GM21737 (cell line): ENCODE data around the gene RAP1GAP2.
"Not testable (repeated sequence)": the region's sequence is repeated elsewhere in the genome, so short reads cannot be mapped to it uniquely, and the experiment has no call there.

Experiments
- ATAC-seq: cut with Tn5 transposase; IDR thresholded peaks from one replicate; pipeline ENCODE4 v1.9.1; 2021; ENCODE audit warnings: mild to moderate bottlenecking, moderate library complexity; ENCODE audit not compliant: unreplicated experiment

RAP1GAP2 gene

DNA sequence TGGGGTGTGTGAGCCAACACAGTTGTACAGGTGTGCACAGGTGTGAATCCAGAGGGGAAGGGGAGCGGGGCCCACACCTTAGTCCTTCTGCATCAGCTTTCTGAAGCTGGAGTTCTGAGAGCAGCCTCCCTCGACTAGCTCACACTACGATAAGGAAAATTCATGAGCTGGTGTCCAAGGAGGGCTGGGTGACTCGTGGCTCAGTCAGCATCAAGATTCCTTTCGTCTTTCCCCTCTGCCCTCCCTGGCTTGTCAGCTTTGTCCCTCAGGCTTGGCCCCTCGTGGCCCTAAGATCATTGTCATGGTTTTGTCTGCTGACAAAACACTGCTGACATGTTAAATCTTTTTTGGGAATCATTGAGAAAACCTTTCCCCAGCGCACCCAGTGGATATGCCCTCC is 219.7 kb downstream of the RAP1GAP2 start:
- no peak for ATAC-seq

DNA sequence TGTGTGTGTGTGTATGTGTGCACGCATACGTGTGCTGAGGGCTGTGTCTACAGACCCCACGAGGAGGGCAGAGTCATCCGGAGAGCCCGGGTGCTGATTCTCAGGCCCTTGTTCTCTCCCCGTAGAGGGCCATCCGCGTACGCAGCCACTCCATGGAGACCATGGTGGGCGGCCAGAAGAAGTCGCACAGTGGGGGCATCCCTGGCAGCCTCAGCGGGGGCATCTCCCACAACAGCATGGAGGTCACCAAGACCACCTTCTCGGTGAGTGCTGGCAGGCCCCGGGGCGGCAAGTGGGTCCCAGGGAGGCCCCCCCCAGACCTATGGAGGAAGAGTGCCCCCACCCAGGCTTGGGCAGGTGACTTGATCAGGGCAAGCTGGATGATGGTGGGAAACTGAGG is 221.7 kb downstream of the RAP1GAP2 start:
- no peak for ATAC-seq

DNA sequence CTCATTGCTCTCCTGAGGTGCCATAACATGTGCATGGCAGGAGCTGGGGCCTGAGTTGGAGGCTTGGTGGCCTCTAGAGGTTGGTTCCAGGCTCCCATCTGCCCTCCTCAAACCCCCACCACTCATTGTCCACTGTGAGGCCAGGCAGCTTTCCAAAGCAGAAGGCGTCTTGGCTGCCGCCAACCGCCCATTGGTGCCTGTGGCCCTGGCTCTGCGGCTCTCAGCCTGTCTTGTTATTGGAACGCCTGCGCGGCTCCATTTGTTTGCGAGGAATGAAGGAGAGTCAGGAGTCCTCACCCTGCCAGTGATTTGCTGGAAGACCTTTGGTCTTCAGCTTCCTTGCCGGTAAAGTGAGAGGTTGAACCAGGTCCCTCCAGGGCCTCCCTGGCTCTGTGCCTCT is 223.5 kb downstream of the RAP1GAP2 start:
- ATAC-seq: no peak

DNA sequence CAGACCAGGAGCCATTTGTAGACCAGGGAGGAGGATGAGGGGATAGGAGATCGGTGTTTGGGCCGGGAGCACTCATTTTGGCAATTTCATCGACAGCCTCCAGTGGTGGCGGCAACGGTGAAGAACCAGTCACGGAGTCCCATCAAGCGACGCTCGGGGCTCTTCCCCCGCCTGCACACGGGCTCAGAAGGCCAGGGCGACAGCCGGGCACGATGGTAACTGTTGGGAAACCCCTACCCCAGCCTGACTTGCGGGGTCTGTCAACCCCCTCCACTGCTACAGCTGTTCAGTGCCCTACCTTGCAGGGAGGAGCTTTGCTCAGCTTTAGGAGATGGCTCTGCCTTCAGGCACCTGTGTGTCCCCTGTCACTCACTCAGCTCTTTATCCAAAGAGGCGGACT is 224.1 kb downstream of the RAP1GAP2 start:
- no peak for ATAC-seq

DNA sequence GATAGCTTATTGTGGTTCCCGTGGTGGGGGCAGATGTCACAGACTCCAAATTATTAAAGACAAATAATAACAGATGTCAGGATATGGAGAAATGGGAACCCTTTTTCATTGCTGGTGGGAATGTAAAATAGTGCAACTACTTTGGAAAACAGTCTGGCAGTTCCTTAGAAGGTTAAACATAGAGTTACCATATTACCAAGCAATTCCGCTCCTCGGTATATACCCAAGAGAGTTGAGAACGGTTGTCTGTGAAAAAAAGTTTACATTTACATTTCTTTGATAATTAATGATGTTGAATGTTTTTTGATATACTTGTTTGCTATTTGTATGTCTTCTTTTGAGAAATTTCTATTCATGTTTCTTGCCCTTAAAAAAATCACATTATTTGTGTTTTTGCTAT is 226.0 kb downstream of the RAP1GAP2 start:
- ATAC-seq: no peak

DNA sequence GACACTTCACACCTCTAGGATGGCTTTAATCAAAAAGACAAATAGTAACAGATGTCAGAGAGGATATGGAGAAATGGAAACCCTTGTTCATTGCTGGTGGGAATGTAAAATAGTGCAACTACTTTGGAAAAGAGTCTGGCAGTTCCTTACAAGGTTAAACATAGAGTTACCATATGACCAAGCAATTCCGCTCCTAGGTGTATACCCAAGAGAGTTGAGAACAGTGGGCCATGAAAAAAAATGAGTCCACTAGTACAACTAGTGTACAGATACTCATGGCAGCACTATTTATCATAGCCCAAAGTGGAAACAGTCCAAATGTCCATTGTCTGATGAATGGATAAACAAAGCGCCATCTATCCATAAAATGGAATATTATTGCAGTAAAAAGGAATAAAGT is 228.1 kb downstream of the RAP1GAP2 start:
- no peak for ATAC-seq

DNA sequence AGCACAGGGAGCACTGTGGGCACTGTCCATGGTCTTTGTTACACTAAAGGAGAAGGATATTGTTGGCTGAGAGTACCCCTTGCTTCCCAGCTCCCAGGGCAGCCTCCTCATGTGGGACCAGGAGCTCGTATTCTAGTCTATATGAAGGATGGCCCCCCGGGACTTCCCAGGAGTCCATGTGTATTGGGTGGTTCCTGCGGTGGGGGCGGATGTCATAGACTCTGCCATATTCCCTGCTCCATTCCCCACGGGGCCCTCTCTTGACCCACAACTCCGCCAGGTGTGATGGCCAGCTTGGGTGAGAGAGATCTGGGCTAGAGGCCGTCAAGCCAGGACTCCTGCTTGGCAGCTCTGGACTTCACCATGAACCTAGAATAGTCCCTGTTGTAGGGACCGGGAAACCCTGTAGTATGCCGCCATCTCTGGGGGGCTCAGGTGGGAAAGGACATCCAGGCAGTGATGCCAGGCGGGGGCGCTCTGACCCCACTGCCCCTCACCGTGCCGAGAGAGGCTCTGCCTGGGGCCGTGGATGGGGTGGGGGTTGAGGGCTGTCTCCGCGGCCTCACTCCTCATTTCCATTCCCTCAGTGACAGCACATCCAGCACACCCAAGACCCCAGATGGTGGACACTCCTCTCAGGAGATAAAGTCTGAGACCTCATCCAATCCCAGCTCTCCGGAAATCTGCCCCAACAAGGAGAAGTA is 229.3 kb downstream of the RAP1GAP2 start:
- no peak for ATAC-seq

DNA sequence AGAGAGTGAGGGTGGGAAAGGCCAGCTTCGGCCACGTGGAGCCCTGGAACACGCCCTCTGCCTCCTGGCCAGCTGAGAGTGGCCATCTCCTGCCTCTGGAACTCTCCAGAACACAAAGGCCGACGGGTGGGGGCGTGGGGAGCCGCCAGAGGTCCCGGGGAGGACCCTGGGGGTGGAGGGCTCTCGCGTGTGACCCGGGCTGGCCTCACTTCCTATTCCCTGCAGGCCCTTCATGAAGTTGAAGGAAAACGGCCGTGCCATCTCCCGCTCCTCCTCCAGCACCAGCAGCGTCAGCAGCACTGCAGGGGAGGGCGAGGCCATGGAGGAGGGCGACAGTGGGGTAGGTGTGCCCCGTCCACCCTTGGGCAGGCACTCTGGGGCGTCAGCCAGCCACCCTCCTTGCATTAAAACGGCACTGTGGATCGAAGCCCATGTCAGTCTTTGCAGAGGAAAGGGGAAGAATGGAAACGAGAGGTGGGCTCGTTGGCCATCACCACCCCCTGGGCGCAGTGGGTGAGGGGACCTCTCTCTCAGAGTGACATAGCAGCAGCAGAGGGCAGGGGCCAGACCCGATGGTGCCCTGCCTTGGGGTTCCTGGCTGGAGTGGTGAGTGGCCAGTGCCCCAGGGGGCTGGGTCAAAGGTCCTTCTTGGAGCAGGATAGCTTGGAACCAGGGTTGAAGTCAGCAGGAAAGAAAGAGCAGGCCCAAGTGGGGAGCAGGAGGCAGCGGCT is 230.1 kb downstream of the RAP1GAP2 start:
- no peak for ATAC-seq

DNA sequence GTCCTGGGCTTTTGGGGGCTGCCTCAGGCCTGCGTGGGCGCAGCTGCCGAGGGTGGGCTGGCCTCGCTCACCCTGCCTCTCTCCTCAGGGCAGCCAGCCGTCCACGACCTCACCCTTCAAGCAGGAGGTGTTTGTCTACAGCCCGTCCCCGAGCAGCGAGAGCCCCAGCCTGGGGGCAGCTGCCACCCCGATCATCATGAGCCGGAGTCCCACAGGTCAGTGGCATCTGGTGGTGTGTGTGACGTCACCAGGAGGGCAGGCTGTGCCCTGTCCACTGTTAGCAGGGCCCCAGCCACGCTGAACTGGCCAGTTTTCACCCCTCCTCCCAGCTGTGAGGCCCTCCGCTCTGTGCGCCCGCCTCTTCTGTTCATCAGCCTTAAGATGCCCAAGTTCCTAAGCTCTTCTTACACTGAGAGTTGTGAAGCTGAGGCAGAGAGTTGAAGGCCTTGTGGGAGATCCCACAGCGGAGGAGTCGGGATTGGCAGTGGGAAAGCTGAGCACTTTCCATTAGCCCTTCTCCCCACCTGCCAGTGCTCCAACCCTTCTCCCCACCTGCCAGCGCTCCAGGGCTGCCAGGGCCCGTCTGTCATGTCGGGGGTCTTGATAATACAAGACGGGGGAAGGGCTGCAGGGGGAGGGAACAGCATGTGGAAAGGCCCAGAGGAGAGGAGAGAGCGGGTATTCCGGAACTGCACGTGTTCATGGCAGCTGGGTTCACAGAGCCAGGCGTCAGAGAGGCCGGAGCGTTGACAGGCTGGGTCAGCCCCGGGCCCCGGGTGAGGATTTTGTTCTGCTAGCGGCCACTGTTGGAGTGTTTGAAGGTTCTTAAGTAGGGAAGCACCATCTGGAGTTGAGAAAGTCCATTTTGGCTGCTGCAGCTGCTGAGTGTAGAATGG is 230.9 kb downstream of the RAP1GAP2 start:
- ATAC-seq: no peak

DNA sequence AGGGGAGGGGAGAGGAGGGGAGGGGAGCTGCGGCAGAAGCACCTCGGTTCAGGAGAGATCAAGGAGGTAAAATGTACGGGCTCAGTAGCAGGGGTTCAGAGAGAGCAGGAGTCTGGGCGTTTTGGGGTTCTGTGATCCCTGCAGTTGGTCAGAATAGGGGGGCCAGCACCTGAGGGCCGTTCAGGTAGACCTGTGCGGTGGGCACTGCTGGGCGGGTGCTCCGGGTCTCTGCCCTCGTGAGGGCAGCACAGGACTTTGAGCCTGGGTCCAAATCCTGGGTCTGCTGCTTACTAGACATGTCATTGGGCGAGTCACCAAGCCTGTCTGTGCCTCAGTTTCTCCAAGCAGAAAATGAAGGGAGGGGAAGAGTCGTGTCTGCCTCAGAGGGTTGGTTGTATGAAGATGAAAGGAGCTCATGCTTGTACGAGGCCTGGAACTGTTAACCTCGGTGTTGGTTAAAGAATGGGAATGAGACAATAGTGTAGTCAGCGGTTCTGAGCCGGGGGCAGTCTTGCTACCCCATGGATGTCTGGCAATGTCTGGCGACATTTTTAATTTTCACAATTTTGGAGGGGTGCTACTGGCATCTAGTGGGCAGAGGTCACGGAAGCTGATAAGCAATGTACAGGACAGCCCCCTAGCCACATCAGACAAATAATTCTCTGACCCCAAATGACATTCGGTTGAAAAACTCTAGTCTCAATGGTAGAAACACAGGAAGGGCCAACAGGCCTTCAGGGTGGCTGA is 231.7 kb downstream of the RAP1GAP2 start:
- no peak for ATAC-seq

DNA sequence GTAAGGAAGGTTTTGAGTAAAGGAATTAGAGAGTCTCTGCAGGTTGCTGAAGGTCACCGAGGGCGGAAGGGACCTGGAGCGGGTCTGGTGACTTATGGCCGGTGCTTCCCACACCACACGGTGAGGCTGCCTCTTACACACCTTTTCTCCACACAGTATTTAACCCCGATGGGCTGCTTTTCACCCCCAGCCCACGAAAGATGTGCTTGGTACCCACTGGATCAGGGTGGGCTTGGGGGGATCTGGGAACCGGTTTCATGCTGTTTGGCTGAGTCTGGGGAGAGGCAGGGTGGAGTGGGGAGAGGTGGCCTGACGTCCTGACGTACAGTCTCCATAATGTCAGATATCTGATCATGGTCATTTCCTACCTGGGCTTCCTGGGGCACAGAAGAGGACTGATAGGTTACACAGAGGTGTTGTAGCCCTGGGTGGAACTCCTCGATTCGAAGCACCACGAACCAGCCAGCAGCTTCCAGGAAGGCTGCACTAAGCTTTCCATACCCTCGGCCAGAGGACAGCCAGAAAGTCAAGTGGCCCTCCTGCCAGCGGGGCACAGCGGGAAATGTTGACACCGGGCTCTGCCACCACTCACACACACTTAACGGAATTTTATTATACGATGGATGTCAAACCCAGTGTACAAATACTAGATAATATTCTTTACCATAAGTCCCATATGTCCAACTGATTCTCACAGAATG is 233.1 kb downstream of the RAP1GAP2 start:
- no peak for ATAC-seq

DNA sequence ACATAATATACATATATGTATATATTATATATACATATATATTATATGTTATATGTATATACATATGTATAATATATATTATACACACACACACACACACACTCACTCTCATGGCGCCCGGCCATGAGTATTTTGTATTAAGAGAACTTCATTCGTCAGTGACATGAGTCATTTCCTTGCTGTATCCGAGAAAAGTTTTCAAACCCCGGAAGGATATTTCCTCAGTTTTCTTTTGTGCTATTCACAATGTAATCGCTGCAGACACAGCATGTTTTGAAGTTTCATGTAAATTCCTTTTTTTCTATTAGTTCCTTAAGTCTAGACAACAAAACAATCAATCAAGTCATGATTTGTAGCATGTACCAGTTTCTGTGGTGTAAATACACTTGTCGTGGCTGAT is 233.9 kb downstream of the RAP1GAP2 start:
- ATAC-seq: no peak

DNA sequence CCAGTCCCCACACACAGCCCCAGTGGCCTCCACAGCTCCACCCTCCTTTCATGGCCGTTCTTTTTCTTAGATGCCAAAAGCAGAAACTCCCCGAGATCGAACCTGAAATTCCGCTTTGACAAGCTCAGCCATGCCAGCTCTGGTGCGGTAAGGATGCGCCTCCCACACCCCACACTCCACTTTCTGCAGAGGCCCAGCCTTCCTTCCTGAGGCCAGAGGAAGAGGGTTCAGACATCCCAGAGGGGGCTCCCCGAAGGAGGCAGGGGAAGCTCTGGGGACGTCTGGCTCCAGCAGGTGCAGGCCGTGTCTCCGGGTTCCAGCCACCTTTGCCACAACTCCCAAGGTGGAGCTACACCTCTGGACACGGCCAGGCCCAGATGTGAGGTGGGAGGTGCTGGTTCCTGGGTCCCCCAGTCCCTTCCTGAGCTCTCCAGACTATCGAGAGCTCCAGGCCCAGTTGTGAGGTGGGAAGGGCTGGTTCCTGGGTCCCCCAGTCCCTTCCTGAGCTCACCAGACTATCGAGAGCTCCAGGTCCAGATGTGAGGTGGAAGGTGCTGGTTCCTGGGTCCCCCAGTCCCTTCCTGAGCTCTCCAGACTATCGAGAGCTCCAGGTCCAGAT is 234.7 kb downstream of the RAP1GAP2 start:
- not testable (repeated sequence) for ATAC-seq

DNA sequence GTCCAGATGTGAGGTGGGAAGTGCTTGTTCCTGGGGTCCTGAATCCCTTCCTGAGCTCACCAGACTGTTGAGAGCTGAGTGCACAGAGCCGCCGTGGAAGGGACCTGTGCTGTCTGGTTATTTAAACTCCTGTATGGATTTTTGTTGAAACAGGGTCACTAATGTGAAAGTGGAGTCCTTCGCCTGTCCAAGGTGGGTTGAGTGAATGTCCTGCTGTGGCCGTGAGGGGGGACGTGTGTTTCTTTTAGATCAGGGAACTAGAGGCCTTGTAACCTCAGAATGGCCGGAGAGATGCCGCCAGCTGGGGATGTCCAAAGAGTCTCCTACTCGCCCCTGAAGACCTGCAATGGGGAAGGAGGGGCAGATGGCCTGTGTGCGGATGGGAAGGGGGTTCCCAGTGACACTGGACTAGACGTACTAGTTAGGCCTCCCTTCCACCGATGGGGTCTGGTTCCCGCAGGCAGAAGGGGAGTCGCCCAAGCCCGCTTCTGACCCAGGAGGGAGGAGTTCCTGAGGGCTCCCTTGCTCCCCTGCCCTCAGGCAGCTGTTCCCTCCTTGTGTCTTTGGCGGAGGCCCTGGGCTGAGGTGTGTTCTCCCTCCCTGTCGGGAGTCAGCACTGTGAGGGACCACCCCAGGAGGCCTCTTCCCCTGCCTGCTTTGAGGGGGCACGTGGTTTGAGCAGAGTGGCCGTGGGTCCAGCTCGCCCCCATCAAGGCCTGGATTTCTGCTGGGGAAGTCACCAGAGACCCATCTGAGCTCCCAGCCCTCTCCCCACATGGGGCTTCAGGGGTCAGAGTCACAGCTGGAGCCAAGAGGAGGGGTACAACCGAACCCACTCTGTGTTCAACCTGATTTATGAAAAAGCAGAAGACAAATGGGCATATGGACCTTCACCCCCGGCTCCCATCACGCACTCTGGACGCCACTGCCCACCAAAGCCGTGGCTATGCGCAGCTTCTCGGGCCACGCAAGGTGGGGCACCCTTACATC is 236.3 kb downstream of the RAP1GAP2 start:
- no peak for ATAC-seq

DNA sequence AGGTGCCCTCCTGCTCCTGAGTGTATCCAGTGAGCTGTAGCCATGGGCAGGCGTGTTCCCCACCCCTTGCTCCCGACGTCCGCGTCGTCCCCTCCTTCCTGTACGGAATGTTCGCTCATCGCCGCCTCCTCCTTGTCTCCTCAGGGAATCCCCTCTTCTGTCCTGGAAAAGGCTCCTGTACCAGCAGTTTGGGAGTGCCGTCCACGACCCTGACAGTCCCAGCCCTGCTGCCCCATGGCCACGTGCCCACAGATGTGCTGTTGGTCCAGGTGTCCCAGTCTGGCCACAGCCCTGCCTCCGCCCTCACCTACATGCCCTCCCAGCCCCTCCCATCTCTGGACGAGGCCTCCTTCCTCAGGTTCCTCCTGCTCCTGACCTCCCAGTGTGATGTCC is 237.0 kb downstream of the RAP1GAP2 start:
- no peak for ATAC-seq

DNA sequence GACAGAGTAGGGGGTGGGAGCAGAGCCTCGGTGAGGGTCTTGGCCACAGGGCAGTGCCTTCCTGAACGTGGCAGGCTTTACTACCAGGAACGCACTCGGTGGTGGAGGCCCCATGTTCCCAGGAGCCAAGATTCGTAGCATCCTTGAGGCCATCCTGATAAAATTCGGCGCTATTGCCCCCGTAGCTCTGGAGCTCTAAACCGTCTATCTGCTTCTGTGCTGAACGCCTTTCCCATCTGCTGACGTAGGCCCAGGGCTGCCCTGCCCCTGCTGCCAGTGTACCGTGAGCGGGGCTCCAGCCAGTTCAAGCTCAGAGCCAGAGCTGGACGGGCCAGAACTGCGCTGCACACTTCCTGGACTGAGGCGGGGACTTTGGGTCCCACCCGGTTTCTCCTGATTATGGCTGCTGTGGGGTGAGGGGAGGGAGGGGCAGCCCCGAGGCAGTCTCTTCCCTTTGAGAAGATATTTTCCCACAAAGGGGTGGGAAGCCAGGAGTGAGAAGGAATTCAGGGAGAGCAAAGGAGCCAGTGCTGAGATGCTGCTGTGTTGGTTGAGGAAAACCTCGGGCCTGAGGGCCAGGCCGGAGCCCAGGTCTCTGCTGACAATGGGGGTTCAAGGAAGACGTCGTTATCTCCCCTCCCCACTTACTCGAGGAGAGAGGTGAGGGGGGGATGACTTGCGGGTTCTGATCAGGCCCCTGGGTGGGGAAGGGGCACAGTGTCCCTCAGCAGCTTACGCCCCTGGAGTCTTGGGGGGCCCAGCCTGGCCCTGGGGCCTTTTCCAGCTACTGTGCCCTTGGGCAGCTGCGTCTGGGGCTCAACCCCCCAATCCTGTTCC is 237.7 kb downstream of the RAP1GAP2 start:
- no peak for ATAC-seq

DNA sequence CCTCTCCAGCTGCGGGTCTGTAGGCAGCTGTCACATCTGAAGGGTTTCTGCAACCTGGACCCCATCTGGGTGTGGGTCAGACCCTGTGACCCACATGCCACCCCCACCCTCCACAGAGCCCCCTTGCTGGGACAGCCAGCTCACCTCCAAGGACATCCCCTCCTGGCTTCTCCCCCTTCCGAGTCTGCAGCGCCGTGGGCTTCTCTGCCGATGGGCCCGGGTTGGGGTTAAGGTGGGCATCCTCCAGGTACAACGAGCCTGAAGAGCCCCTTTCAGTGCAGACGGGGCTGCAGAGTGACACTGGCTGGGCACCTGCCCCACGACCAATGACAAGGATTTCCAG is 238.3 kb downstream of the RAP1GAP2 start:
- ATAC-seq: no peak
